Right cardiac atrium (tissue), 5 donors: ENCODE measurements around the gene RIGI. TPM values are rescaled to one million over a fixed set of nuclear protein-coding genes. Genes with fewer than 3 reads are reported as not detected.
A peak's percentile ranks its signal among the peaks of the same experiment; 100 is the strongest.

Source experiments
- ATAC-seq, 2 donors: fragments of 200-7000 bp; cut with Tn5 transposase; one replicate each; pipeline versions ENCODE4 v1.8.0 to v1.9.1; 2020; ENCODE audit warnings: moderate library complexity in 2 of 2, mild to moderate bottlenecking in 1 of 2
- DNase-seq, 3 donors: peaks; one replicate each; pipeline ENCODE4 v3.0.0-alpha.2; 2020
- H3K27ac ChIP-seq: one replicate; pipeline ENCODE4 v1.5.1; 2013; ENCODE audit warnings: mild to moderate bottlenecking, low read length, control low read depth, moderate library complexity
- H3K27me3 ChIP-seq: one replicate; pipeline ENCODE4 v1.6.1; 2013; ENCODE audit not compliant: control insufficient read depth, insufficient read depth
- H3K4me1 ChIP-seq: one replicate; pipeline ENCODE4 v1.6.1; 2013; ENCODE audit warnings: low read length; ENCODE audit not compliant: control insufficient read depth, insufficient read depth
- H3K4me3 ChIP-seq: one replicate; pipeline ENCODE4 v1.5.1; 2013; ENCODE audit warnings: low read length, control low read depth
- H3K9me3 ChIP-seq: one replicate; pipeline ENCODE4 v1.6.1; 2013; ENCODE audit warnings: low read length; ENCODE audit not compliant: control insufficient read depth
- WGBS: extraction: QIAGEN DNeasy Blood & Tissue Kit; methylation state at CpG from one replicate; pipeline ENCODE4 v1.1.7; 2013; 5-methylcytosine and 5-hydroxymethylcytosine counted together
- intact Hi-C, 4 donors: fragments of 100-400 bp; cut with DNase I; formaldehyde crosslinking; loops; one replicate each; pipeline versions ENCODE4 v1.11.0 to v1.14.0; 2022 to 2023
- long read RNA-seq, 4 donors: library from polyadenylated mRNA; unstranded; transcript quantifications; one replicate each; pipeline ENCODE4 v2.0.0, GENCODE V29; 2020 to 2021
- polyA plus RNA-seq: library from polyadenylated mRNA; stranded (reverse); fragments of 200-250 nt; gene quantifications from one replicate; pipeline ENCODE4 v1.2.3, GENCODE V29; 2013
- total RNA-seq, 4 donors: library from RNA; stranded (reverse); fragmentation: NEBNext Ultra II Directional; extraction: Animal tissue kit (Norgen Biotek cat#: 25700); gene quantifications; one replicate each; pipeline ENCODE4 v1.2.1, GENCODE V29; 2021
- donor health status: healthy with polysubstance abuse.
- donor health status: DM: no; HTN: yes; CAD: no.
- donor health status: DM: no; HTN: no; CAD: no.
- donor health status: DM: no; HTN: yes; CAD: no; lungs with severe emphysema.
- donor health status: DM: yes; HTN: yes; CAD: no.

Gene RIGI
- total RNA-seq (1 to 10 TPM; 5.1 to 6.4 (median 5.6) TPM), polyA plus RNA-seq (2.8 TPM)
- long read RNA-seq, donor 1, full-length matches to known transcripts: 5 of 7 reads
- long read RNA-seq, donor 1, partial matches to known transcripts: 1 of 7 reads
- long read RNA-seq, donor 1, other reads (novel, unspliced or antisense): 1 of 7 reads
- long read RNA-seq, donor 2, full-length matches to known transcripts: 1 of 1 reads
- long read RNA-seq, donor 2, partial matches to known transcripts: 0 of 1 reads
- long read RNA-seq, donor 2, other reads (novel, unspliced or antisense): 0 of 1 reads
- long read RNA-seq, donor 3, full-length matches to known transcripts: 1 of 22 reads
- long read RNA-seq, donor 3, partial matches to known transcripts: 16 of 22 reads
- long read RNA-seq, donor 3, other reads (novel, unspliced or antisense): 5 of 22 reads
- long read RNA-seq, donor 4, full-length matches to known transcripts: 1 of 2 reads
- long read RNA-seq, donor 4, partial matches to known transcripts: 0 of 2 reads
- long read RNA-seq, donor 4, other reads (novel, unspliced or antisense): 1 of 2 reads

GRCh38 chr9:32526041-32526706 is at the start of gene RIGI:
TSS of gene RIGI (minus strand) at chr9:32526196. CDS start at chr9:32526166, 30 bp downstream.
- peak within 1 kb of the TSS; percentile 85 for H3K4me3 ChIP-seq
- peak; percentile 97 to 98 for ATAC-seq
- H3K27me3 ChIP-seq: no peaks in the 10 kb centered on the region
- peaks cover 8% of the 10 kb centered on the region for H3K4me1 ChIP-seq
- under 1% methylated on average over 37 of the region's 37 CpGs for WGBS
- DNase-seq: peak; percentile 96 to 98 (median 96)
- peak within 1 kb of the TSS; percentile 85 for H3K27ac ChIP-seq
- H3K9me3 ChIP-seq: no peaks in the 10 kb centered on the region
- intact Hi-C loops: no loop called here

- Histone ChIP-seq H3K9me3 (no peaks in the 10 kb centered on the region), H3K27me3 (no peaks in the 10 kb centered on the region), H3K4me1 (peaks cover 4% of the 10 kb centered on the region), H3K4me3 (no peak overlapping the region), H3K27ac (no peak overlapping the region)
- WGBS: 64% methylated on average over 1 of the region's 1 CpG
- DNase-seq: no peak
- intact Hi-C loops: loop anchor here in 1 of 4 donors (5.0 kb wide), 1 partner anchor 198 kb away; no protein-coding TSS in a partner anchor
- no peak for ATAC-seq
Measured at GRCh38 chr9:32574858-32575257, 48.9 kb upstream of the RIGI start.

- Histone ChIP-seq H3K4me1 (peaks cover 4% of the 10 kb centered on the region), H3K4me3 (no peak overlapping the region), H3K27me3 (no peaks in the 10 kb centered on the region), H3K27ac (no peak overlapping the region), H3K9me3 (no peaks in the 10 kb centered on the region)
- DNase-seq (no peak), ATAC-seq (no peak)
- intact Hi-C loops: no loop called here
- WGBS: 82% methylated on average over 7 of the region's 7 CpGs
Measured at GRCh38 chr9:32573821-32574220, 47.8 kb upstream of the RIGI start.

GRCh38 chr9:32572900-32573523 is 47.0 kb upstream of the RIGI start, which contains the start of gene NDUFB6:
TSS of gene NDUFB6 (minus strand) at chr9:32573159. CDS start at chr9:32573060, 99 bp downstream.
- peak; percentile 99 for ATAC-seq
- Histone ChIP-seq H3K9me3 (no peaks in the 10 kb centered on the region), H3K4me3 (peak within 1 kb of the TSS; percentile 95), H3K27me3 (no peaks in the 10 kb centered on the region), H3K27ac (peak within 1 kb of the TSS; percentile 95), H3K4me1 (peaks cover 4% of the 10 kb centered on the region)
- WGBS: under 1% methylated on average over 36 of the region's 36 CpGs
- peak; percentile 95 to 98 (median 97) for DNase-seq
- intact Hi-C loops: no loop called here

GRCh38 chr9:32571969-32572899 is 46.2 kb upstream of the RIGI start:
- DNase-seq: peak; percentile 47 to 76 (median 75)
- WGBS: 1% methylated on average over 17 of the region's 17 CpGs
- intact Hi-C loops: no loop called here
- ATAC-seq: peak; percentile 86
- peak overlapping the region; percentile 95 for H3K4me3 ChIP-seq
- H3K27me3 ChIP-seq: no peaks in the 10 kb centered on the region
- H3K4me1 ChIP-seq: peaks cover 4% of the 10 kb centered on the region
- H3K9me3 ChIP-seq: no peaks in the 10 kb centered on the region
- H3K27ac ChIP-seq: peak overlapping the region; percentile 95

GRCh38 chr9:32570262-32570661 is 44.3 kb upstream of the RIGI start:
- intact Hi-C loops: no loop called here
- WGBS: 86% methylated on average over 4 of the region's 4 CpGs
- H3K27ac ChIP-seq: no peak overlapping the region

GRCh38 chr9:32566770-32567169 is 40.8 kb upstream of the RIGI start:
- Histone ChIP-seq H3K27ac (no peak overlapping the region), H3K27me3 (no peaks in the 10 kb centered on the region), H3K9me3 (no peaks in the 10 kb centered on the region), H3K4me1 (peaks cover 2% of the 10 kb centered on the region), H3K4me3 (no peak overlapping the region)
- peak in 1 of 3 donors; percentile 43 for DNase-seq
- intact Hi-C loops: no loop called here
- 93% methylated on average over 26 of the region's 26 CpGs for WGBS
- peak; percentile 23 to 45 for ATAC-seq

More at GRCh38 chr9:32570262-32570661, 44.3 kb upstream of the RIGI start:
- H3K4me1 ChIP-seq: peaks cover 4% of the 10 kb centered on the region
- no peak overlapping the region for H3K4me3 ChIP-seq
- no peaks in the 10 kb centered on the region for H3K27me3 ChIP-seq
- ATAC-seq (no peak), DNase-seq (no peak)
- H3K9me3 ChIP-seq: no peaks in the 10 kb centered on the region

GRCh38 chr9:32565967-32566366 is 40.0 kb upstream of the RIGI start:
- no peak overlapping the region for H3K4me3 ChIP-seq
- H3K4me1 ChIP-seq: peaks cover 2% of the 10 kb centered on the region
- 90% methylated on average over 6 of the region's 6 CpGs for WGBS
- DNase-seq (no peak), ATAC-seq (no peak)
- intact Hi-C loops: no loop called here
- no peaks in the 10 kb centered on the region for H3K9me3 ChIP-seq
- H3K27me3 ChIP-seq: no peaks in the 10 kb centered on the region
- H3K27ac ChIP-seq: no peak overlapping the region

- Histone ChIP-seq H3K27ac (no peak overlapping the region), H3K27me3 (no peaks in the 10 kb centered on the region), H3K4me1 (no peaks in the 10 kb centered on the region), H3K9me3 (no peaks in the 10 kb centered on the region), H3K4me3 (no peak overlapping the region)
- intact Hi-C loops: no loop called here
- DNase-seq (no peak), ATAC-seq (no peak)
- WGBS: 58% methylated on average over 3 of the region's 3 CpGs
Measured at GRCh38 chr9:32558408-32558934, 32.5 kb upstream of the RIGI start.

GRCh38 chr9:32554591-32554990 is 28.6 kb upstream of the RIGI start:
- intact Hi-C loops: no loop called here
- no peaks in the 10 kb centered on the region for H3K27me3 ChIP-seq

More at GRCh38 chr9:32554591-32554990, 28.6 kb upstream of the RIGI start:
- no peak for DNase-seq
- Histone ChIP-seq H3K9me3 (no peaks in the 10 kb centered on the region), H3K27ac (no peak overlapping the region), H3K4me3 (no peak overlapping the region), H3K4me1 (no peaks in the 10 kb centered on the region)
- no peak for ATAC-seq
